Testis (tissue), 2 donors: ENCODE measurements around the gene TRIB2.

ENCODE experiments used
- POLR2A ChIP-seq: fragments of 450-650 bp; IDR thresholded peaks from one replicate; pipeline ENCODE4 v1.6.1; 2017; ENCODE audit warnings: antibody characterized with exemption, mild to moderate bottlenecking, moderate library complexity
- TF ChIP-seq, protein P1 (sequence below), 3 experiments: fragments of 450-650 bp in 2 of 3; fragments of 200-600 bp in 1 of 3; sonication (generic) in 1 of 3; IDR thresholded peaks; one replicate each; pipeline ENCODE4 v1.5.1; 2016 to 2019; ENCODE audit warnings: antibody characterized with exemption in 3 of 3, mild to moderate bottlenecking in 2 of 3, moderate library complexity in 1 of 3

DNA sequence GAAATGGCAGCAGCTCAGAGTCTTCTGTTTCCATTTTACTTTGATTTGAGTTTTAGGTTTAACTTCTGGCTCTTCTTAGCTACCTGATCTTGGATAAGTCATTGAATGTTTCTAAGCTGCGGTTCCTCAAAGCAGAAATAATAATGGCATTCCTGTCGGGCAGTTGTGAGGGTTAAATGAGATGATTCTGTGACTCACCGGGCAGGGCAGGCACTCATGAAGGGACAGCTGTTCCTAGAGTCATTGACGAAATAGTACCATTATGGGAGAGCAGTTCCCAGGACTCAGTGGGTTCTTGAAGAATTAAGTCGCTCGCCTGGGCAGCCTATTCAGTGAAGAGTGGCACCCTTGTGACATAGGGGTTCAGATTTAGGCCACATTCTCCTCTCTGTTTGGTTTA lies 10.3 kb downstream of the TRIB2 start:
- TF ChIP-seq, protein P1, sequence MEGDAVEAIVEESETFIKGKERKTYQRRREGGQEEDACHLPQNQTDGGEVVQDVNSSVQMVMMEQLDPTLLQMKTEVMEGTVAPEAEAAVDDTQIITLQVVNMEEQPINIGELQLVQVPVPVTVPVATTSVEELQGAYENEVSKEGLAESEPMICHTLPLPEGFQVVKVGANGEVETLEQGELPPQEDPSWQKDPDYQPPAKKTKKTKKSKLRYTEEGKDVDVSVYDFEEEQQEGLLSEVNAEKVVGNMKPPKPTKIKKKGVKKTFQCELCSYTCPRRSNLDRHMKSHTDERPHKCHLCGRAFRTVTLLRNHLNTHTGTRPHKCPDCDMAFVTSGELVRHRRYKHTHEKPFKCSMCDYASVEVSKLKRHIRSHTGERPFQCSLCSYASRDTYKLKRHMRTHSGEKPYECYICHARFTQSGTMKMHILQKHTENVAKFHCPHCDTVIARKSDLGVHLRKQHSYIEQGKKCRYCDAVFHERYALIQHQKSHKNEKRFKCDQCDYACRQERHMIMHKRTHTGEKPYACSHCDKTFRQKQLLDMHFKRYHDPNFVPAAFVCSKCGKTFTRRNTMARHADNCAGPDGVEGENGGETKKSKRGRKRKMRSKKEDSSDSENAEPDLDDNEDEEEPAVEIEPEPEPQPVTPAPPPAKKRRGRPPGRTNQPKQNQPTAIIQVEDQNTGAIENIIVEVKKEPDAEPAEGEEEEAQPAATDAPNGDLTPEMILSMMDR (IDR thresholded peaks at IDR 0.05), result no peak
- TF ChIP-seq POLR2A, result no peak
